Astrocyte (in vitro differentiated cells and primary cell): ENCODE results near the gene SPRTN.

Experiments used
- CTCF ChIP-seq: IDR thresholded peaks from 2 replicates; pipeline ENCODE4 v1.5.1; 2011; ENCODE audit warnings: low read depth, mild to moderate bottlenecking, inconsistent platforms, low read length, moderate library complexity; ENCODE audit not compliant: insufficient read depth
- EZH2 ChIP-seq: IDR thresholded peaks from 2 replicates; pipeline ENCODE4 v1.6.1; 2012; ENCODE audit warnings: mild to moderate bottlenecking, low read length, inconsistent platforms; ENCODE audit not compliant: insufficient read depth

GRCh38 chr1:231319080-231319479 lies 19.0 kb upstream of the SPRTN start:
- TF ChIP-seq CTCF (no peak), EZH2 (no peak)
